Astrocyte (in vitro differentiated cells and primary cell): ENCODE measurements around the gene SLC7A6OS.

Experiments
- CTCF ChIP-seq: IDR thresholded peaks from 2 replicates; pipeline ENCODE4 v1.5.1; 2011; ENCODE audit warnings: low read depth, mild to moderate bottlenecking, inconsistent platforms, low read length, moderate library complexity; ENCODE audit not compliant: insufficient read depth
- EZH2 ChIP-seq: IDR thresholded peaks from 2 replicates; pipeline ENCODE4 v1.6.1; 2012; ENCODE audit warnings: mild to moderate bottlenecking, low read length, inconsistent platforms; ENCODE audit not compliant: insufficient read depth

GRCh38 chr16:68287276-68288251 is 23.2 kb downstream of the SLC7A6OS start:
- no peak for TF ChIP-seq CTCF
- TF ChIP-seq EZH2: no peak
